Fibroblast of villous mesenchyme (primary cell): ENCODE data around the gene RTP5. TPM values are rescaled to one million over a fixed set of nuclear protein-coding genes. Genes with fewer than 3 reads are reported as not detected.

Experiments
- DNase-seq: peaks from one replicate; pipeline ENCODE4 v3.0.0-alpha.2; 2010; ENCODE audit warnings: low read depth
- H3K4me3 ChIP-seq: 2 replicates; pipeline ENCODE4 v1.5.1; 2011; ENCODE audit warnings: low read depth, mild to moderate bottlenecking, low read length
- total RNA-seq: library from RNA; depleted of rRNA; stranded (reverse); fragments of >200 nt; gene quantifications from 2 replicates; pipeline ENCODE4 v1.2.3, GENCODE V29; 2012
- TF ChIP-seq, protein P1 (sequence below): IDR thresholded peaks from 2 replicates; pipeline ENCODE4 v1.5.1; 2012; ENCODE audit warnings: low read depth, mild to moderate bottlenecking, low read length; ENCODE audit not compliant: insufficient read depth

The RTP5 gene
- total RNA-seq, 1 donor, result not detected

DNA sequence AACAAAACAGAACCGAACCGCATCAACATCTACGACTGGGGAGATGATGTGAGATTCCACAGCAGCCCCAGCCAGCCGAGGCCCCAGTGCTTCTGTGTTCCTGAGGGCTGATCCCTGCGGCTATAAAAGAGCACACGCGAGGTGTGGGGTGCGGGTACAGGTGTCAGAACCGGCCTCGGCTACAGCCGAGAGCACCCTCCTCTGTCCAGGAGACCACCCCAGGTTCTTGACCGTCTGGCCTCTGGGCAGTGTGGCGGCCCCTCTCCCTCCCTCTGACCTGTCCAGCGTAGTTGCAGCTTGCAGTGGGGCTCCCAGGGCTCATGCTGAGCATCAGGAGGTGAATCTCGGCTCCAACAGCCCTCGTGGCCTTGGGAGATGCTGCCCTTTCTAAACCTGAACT, 23.7 kb downstream of the RTP5 start:
- no peak for DNase-seq
- no peak overlapping the region for H3K4me3 ChIP-seq
- TF ChIP-seq, protein P1, sequence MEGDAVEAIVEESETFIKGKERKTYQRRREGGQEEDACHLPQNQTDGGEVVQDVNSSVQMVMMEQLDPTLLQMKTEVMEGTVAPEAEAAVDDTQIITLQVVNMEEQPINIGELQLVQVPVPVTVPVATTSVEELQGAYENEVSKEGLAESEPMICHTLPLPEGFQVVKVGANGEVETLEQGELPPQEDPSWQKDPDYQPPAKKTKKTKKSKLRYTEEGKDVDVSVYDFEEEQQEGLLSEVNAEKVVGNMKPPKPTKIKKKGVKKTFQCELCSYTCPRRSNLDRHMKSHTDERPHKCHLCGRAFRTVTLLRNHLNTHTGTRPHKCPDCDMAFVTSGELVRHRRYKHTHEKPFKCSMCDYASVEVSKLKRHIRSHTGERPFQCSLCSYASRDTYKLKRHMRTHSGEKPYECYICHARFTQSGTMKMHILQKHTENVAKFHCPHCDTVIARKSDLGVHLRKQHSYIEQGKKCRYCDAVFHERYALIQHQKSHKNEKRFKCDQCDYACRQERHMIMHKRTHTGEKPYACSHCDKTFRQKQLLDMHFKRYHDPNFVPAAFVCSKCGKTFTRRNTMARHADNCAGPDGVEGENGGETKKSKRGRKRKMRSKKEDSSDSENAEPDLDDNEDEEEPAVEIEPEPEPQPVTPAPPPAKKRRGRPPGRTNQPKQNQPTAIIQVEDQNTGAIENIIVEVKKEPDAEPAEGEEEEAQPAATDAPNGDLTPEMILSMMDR, result no peak

DNA sequence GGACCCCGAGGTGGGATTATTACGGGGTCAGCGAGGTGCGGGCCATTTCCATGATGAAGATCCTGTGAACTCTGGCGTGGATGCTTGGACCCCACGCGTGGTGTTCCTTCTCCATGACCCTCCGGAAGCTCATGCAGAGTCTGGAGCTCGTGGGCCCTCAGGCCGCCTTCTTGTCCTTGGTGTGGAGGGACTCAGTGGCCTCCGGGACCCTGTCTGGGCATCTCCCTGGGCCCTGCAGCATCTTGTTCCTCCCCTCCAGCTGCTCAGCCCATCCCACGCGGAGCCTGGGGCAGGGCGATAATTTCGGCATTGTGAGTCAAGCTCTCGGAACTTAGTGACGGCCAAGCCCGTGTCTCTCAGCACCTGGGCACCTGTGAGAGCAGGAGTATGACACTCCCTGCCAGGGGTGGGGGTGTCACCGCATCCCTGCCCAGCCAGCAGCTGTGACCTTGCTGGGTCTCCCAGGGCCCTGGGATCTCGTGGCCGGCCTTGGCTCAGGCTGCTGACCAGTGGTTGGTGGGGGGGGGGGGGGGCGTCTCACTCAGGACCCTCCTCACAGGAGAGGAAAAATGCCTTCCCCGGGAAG, 24.6 kb downstream of the RTP5 start:
- H3K4me3 ChIP-seq, result no peak overlapping the region
- no peak for DNase-seq
- TF ChIP-seq, protein P1, result no peak

DNA sequence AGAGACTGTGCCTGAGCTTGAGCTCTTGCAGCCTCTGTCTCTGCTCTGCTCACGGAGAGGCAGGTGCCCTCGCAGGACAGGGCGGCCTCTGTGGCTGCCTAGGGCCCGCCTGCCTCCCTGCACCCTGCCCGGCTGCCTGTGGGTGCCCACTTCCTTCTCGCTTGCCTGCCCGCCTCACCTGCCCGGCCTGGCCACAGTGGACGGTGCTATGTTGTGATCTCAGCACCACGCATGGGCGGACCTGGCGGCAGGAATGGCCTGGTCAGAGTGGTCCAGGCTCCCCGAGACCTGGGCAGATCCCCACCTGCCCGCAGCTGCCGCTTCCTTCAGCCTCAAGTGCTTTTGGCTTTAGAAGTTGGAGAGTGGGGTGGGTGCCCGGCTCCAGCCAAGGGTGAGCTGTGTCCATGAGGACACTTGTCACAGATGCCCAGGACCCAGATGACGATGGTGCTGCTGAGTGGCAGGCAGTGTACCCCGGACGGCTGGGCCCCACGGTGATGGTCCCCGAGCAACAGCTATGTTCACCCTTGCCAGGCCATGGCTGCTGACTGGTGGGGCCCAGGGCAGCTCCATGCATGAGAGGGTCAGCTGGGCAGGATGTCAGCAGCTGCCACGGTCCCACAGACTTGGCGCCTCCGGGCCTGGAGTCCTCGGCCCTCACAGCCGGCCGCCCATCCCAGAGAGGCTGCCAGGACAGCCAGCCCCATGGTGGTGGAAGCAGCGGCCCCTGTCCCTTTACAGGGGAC, 25.3 kb downstream of the RTP5 start:
- no peak for DNase-seq
- no peak overlapping the region for H3K4me3 ChIP-seq
- TF ChIP-seq, protein P1, result no peak

DNA sequence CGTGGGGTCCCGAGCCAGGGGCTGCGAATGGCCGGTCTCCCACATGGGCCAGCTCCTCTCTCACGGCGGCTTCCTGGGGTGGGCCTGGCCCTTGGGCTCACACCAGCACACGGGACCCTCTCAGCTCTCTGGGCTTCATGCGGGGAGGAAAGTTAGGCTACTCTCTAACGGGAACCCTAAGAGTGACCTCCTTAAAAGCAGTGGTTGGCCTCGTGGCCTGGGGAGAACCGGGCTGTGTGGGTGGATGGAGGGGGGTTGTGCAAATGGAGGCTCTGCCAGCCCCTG, 25.8 kb downstream of the RTP5 start:
- H3K4me3 ChIP-seq, result no peak overlapping the region
- no peak for DNase-seq
- TF ChIP-seq, protein P1, result no peak

DNA sequence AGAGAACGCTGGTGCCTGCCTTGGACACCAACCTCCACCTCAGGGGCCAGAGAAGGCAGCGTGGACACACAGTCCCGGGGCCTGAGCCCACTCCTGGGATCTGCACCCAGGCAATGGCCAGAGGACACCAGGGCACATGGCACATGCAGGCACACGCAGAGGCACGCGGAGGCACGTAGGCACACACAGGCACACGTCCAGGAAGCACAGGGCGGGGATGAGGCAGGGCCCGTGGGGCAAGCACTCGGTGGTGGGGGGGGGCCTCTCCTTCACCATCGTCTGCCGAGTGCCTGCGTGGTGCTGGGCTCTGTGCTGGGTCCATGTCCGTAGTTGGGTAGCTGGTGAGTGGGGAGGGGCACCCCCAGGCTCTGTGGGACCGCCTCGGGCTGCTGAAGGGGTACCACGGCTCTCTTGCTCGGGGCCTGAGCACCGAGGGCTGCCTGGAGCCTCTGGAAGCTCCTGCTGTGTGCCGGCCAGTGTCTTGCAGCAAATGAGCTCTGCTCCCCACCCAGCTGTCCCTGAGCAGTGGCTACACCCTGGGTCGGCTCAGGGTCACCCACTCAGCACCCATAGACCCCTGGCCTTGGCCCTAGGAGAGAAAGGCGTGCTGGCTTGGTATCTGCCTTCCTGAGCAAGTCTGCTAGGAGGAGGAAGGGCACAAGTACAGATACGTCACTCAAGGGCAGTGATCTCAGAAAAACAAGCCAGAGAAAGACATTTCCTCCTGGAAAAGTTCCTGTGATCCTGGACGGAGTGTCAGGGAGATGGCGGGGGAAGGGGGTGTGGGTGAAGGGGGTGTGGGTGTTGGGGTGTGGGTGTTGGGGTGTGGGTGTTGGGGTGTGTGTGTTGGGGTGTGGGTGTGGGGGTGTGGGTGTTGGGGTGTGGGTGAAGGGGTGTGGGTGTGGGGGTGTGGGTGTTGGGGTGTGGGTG, 26.4 kb downstream of the RTP5 start:
- H3K4me3 ChIP-seq, result no peak overlapping the region
- peak; percentile 75 for DNase-seq
- TF ChIP-seq, protein P1, result no peak

DNA sequence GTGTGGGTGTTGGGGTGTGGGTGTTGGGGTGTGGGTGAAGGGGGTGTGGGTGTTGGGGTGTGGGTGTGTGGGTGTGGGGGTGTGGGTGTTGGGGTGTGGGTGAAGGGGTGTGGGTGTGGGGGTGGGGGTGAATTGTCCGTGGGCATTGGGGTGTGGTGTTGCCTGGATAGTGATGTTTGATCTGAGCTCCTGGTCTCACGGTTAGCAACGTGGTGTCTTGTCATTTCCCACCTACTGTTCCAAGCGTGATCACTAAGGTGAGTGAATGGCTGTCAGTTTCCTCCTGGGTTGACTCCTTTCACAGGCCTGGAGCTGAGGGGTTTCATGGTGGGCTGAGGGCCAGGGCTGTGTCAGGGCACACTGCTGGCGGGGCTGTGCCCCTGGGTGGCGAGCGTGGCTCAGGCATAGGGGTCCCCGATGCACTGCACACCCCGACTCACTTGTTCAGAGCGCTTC, 27.2 kb downstream of the RTP5 start:
- no peak overlapping the region for H3K4me3 ChIP-seq
- TF ChIP-seq, protein P1, result no peak
- DNase-seq, result no peak
